ENCODE data around the gene GJC3.
"Not testable (repeated sequence)": the region's sequence is repeated elsewhere in the genome, so short reads cannot be mapped to it uniquely, and the experiment has no call there.

DNA sequence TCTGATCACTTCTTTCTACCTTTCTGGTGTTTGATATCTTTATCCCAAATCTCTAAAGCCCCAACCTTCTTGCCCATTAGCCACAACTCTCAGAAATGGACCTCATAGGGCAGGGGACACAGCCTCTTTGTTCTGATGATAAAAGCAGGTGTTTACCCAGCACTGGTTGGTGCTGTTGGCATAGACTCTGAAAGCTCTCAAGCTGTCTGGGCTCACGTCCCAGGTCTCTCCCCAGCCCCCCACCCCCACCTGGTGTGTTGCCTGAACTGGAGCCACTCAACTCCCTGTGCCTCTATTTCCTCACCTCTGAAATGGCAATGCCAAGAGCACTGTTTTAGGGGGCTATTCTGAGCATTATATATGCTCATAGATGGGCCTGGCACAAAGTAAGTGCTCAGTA, 40.4 kb upstream of the GJC3 start:
- TF ChIP-seq, protein P1, sequence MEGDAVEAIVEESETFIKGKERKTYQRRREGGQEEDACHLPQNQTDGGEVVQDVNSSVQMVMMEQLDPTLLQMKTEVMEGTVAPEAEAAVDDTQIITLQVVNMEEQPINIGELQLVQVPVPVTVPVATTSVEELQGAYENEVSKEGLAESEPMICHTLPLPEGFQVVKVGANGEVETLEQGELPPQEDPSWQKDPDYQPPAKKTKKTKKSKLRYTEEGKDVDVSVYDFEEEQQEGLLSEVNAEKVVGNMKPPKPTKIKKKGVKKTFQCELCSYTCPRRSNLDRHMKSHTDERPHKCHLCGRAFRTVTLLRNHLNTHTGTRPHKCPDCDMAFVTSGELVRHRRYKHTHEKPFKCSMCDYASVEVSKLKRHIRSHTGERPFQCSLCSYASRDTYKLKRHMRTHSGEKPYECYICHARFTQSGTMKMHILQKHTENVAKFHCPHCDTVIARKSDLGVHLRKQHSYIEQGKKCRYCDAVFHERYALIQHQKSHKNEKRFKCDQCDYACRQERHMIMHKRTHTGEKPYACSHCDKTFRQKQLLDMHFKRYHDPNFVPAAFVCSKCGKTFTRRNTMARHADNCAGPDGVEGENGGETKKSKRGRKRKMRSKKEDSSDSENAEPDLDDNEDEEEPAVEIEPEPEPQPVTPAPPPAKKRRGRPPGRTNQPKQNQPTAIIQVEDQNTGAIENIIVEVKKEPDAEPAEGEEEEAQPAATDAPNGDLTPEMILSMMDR (IDR thresholded peaks at IDR 0.05) = not testable (repeated sequence)
- not testable (repeated sequence) for TF ChIP-seq ZFX (IDR thresholded peaks at IDR 0.05; ENCODE audit: borderline replicate concordance)

All from 22Rv1 (cell line).